ENCODE measurements around the gene FRMD4A.
A peak's percentile ranks its signal among the peaks of the same experiment; 100 is the strongest.
"Not testable (repeated sequence)": the region's sequence is repeated elsewhere in the genome, so short reads cannot be mapped to it uniquely, and the experiment has no call there.

Gene FRMD4A

DNA sequence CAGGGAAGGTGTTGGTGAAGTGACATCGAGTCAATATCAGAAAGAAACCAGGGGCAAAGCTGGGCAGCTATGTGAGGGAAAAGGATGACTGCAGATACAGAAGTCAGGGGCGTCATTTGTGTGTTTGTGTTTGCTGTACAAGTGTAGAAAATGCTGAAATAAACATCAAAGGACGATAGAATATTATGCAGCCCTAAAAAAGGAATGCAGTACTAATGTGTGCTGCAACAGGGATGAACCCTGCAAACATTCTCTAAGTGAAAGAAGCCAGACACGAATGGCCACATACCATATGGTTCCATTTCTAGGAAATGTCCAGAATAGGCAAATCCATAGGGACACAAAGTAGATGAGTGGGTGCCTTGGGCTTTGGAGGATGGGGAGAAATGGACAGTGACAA lies 610.0 kb downstream of the FRMD4A start:
- no peak for DNase-seq (ENCODE audit: low spot score)

GRCh38 chr10:13719425-13719824 lies 611.3 kb downstream of the FRMD4A start:
- no peak for DNase-seq (ENCODE audit: low spot score)

DNA sequence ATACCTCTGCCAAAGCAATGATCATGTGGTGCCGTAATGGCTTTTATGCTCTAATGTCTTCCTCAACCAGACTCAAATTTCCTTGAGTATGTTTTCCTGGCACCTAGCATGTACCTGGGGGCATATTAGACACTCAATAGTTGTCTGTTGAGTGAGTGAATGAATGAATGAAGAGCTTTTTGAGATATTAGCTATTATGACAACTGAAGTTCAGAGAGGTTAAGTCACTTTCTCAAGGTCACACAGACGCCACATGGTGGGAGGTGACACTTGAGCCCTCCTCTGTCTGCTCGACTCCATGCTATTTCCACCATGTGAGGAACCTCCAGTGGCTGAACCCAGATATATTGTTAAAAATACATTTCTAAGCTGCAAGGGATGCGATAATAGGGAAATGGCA lies 611.9 kb downstream of the FRMD4A start:
- DNase-seq (ENCODE audit: low spot score), result no peak

- no peak for DNase-seq (ENCODE audit: low spot score)
Measured at GRCh38 chr10:13717936-13718772, 612.6 kb downstream of the FRMD4A start.

- no peak for DNase-seq (ENCODE audit: low spot score)
Measured at GRCh38 chr10:13717571-13717935, 613.2 kb downstream of the FRMD4A start.

- DNase-seq (ENCODE audit: low spot score), result no peak
Measured at GRCh38 chr10:13716081-13717071, 614.3 kb downstream of the FRMD4A start.

DNA sequence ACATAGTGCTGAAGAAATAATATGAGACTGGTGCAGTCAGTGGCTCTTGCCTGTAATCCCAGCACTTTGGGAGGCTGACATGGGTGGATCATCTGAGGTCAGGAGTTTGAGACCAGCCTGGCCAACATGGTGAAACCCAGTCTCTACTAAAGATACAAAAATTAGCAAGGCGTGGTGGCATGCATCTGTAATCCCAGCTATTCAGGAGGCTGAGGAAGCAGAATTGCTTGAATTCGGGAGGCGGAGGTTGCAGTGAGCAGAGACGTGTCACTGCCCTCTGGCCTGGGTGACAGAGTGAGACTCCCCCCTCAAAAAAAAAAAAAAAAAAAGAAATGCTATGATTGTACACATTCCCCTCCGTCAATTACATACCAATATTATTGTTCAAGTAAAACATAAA lies 615.1 kb downstream of the FRMD4A start:
- DNase-seq (ENCODE audit: low spot score), result not testable (repeated sequence)

GRCh38 chr10:13715100-13715499 lies 615.6 kb downstream of the FRMD4A start:
- no peak for DNase-seq (ENCODE audit: low spot score)

DNA sequence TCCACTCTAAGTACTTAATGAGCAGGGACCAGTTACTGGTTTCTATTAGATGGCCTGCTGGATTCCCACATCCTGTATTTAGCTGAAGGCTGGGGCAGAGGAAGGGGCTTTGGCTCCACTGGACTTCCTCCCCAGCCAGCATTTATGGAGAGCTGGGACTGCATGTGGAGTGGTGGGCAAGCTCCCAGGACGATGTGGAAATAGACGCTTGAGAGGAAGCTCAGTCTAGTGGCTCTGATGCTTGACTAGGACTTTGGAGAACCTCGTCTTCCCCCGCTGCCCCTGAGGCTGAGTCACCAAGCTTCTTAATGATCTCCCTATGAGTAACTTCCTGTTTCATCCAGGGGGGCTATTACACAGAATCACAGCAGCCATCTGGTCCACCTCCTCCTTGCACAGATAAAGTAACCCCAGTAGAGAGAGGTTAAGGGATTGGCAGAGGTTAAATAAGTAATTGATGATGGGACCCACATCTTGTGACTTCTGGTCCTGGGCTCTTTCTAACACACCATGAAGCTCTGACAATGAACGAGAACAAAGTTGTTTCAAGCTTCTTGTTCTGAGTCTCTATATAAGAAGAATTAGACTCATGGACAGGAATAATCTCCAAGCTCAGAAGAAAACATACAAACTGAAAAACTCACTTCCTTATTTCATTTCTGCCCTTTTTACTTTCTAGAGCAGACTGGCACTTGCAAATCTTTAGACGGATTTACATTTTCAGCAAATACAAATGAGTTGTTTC lies 617.7 kb downstream of the FRMD4A start:
- DNase-seq (ENCODE audit: low spot score), result peak; percentile 5

DNA sequence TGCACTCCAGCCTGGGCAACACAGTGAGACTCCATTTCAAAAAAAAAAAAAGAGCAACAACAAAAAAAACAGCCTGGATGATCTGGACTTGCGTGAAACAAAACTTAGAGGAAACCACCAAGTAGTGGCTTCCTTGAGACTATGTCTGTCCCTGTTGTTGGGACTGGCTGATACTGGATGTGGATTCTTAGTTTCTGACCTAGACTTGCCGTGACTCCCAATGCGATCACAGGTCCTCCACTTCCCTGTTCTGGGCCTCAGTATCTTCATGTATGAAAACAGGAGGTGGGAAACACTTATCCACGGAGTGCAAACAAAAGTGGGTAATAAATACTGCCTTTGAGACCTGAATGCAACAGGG lies 618.3 kb downstream of the FRMD4A start:
- no peak for DNase-seq (ENCODE audit: low spot score)

DNA sequence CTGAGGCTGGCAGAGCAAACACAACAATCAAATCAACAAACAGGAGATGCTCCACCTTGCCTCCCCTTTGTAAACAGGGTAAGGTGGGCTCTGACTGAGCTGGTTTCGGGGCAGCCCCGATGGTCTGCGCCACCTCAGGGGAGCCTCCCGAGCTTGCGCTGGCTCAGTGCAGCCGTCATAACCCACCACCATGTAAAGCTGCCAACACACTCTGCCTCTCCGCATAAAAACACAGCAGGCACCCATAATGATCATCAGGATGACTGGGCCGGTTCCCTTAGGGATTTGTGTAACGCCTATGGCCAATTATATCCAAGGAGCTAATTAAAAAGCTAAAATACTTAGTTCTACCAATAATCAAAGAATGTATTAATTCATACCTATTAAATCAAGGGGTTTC lies 619.4 kb downstream of the FRMD4A start:
- no peak for DNase-seq (ENCODE audit: low spot score)

DNA sequence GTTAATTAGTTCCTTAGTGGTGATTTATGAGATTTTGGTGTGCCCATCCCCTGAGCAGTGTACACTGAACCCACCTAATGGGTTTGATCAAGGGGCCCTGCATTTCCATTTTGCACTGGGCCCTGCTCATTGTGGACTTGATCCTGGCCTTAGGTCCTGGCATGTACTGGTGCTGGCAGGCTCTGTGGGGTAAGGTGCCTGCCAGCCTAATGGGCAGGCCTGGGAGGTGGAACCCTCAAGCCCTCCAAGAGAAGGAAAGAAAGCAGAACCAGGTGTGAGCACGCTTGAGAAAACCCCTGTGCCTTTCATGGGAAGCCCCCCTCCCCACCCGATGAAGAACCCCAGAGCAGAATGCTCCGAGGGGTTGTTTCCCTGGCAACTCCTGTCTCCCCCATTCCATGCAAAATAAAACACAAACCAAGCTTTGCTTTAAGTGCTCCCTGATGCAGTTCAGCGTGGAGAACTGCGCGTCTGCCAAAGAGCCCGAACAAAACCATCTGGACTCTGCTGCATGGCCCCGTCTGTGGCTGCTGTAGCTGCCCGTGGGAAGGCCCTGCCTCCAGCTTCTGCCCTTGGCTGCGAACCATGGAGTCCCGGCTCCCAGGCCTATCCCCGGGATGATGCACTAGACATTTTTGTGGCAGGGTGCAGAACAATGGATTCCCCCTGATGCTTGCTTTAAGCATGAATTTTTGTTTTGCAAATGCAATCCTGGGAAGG lies 620.6 kb downstream of the FRMD4A start:
- no peak for DNase-seq (ENCODE audit: low spot score)

- DNase-seq (ENCODE audit: low spot score), result no peak
Measured at GRCh38 chr10:13708256-13708990, 622.3 kb downstream of the FRMD4A start.

GRCh38 chr10:13707156-13707881 lies 623.4 kb downstream of the FRMD4A start:
- no peak for DNase-seq (ENCODE audit: low spot score)

- DNase-seq (ENCODE audit: low spot score), result no peak
Measured at GRCh38 chr10:13706604-13707003, 624.1 kb downstream of the FRMD4A start.

GRCh38 chr10:13706175-13706574 lies 624.5 kb downstream of the FRMD4A start:
- DNase-seq (ENCODE audit: low spot score), result no peak

GRCh38 chr10:13705526-13706174 lies 625.1 kb downstream of the FRMD4A start:
- DNase-seq (ENCODE audit: low spot score), result no peak

DNA sequence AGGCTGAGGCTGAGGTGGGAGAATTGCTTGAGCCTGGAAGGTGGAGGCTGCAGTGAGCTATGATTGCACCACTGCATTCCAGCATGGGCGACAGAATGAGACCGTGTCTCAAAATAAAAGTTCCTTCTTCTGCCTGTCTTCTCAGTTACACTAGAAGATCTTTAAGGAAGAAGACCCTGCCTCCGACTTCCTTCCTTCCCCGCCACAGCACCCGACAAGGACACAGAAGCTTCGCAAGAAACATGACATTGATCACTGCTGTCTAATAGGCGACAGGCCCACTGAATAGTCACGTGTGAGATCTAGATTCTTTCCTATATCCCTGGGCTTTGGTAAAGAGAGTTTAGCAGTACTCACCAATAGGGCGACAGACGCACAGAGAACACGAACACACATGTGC lies 625.8 kb downstream of the FRMD4A start:
- DNase-seq (ENCODE audit: low spot score), result no peak

GRCh38 chr10:13703997-13704536 lies 626.7 kb downstream of the FRMD4A start:
- no peak for DNase-seq (ENCODE audit: low spot score)

Data from CD4-positive, alpha-beta T cell treated with Interleukin-15 for 4 hours (primary cell).